GM19043 (cell line): ENCODE data around the gene COL6A3.

Source experiments
- ATAC-seq: cut with Tn5 transposase; IDR thresholded peaks from one replicate; pipeline ENCODE4 v1.9.1; 2021; ENCODE audit warnings: low read depth; ENCODE audit not compliant: unreplicated experiment

The COL6A3 gene

GRCh38 chr2:237351796-237352195 lies 62.2 kb downstream of the COL6A3 start:
- ATAC-seq: no peak

GRCh38 chr2:237351046-237351445 lies 62.9 kb downstream of the COL6A3 start:
- no peak for ATAC-seq

- no peak for ATAC-seq
Observed at GRCh38 chr2:237350597-237350996, 63.4 kb downstream of the COL6A3 start.

- ATAC-seq: no peak
Observed at GRCh38 chr2:237350070-237350469, 63.9 kb downstream of the COL6A3 start.

GRCh38 chr2:237348281-237348865 lies 65.6 kb downstream of the COL6A3 start:
- ATAC-seq: no peak

GRCh38 chr2:237345891-237346640 lies 67.9 kb downstream of the COL6A3 start:
- ATAC-seq: no peak

GRCh38 chr2:237345411-237345810 lies 68.6 kb downstream of the COL6A3 start:
- no peak for ATAC-seq

- no peak for ATAC-seq
Observed at GRCh38 chr2:237344942-237345341, 69.0 kb downstream of the COL6A3 start.

GRCh38 chr2:237343993-237344392 lies 70.0 kb downstream of the COL6A3 start:
- ATAC-seq: no peak

GRCh38 chr2:237341872-237342271 lies 72.1 kb downstream of the COL6A3 start:
- no peak for ATAC-seq

GRCh38 chr2:237337586-237337985 lies 76.4 kb downstream of the COL6A3 start:
- no peak for ATAC-seq

- no peak for ATAC-seq
Observed at GRCh38 chr2:237336131-237336530, 77.8 kb downstream of the COL6A3 start.

- ATAC-seq: no peak
Observed at GRCh38 chr2:237333748-237334147, 80.2 kb downstream of the COL6A3 start.

- ATAC-seq: no peak
Observed at GRCh38 chr2:237330541-237330940, 83.4 kb downstream of the COL6A3 start.

- ATAC-seq: no peak
Observed at GRCh38 chr2:237327175-237327950, 86.6 kb downstream of the COL6A3 start.

- ATAC-seq: no peak
Observed at GRCh38 chr2:237326266-237327171, 87.4 kb downstream of the COL6A3 start.

GRCh38 chr2:237324837-237325236 lies 89.1 kb downstream of the COL6A3 start:
- ATAC-seq: no peak

- ATAC-seq: no peak
Observed at GRCh38 chr2:237324405-237324831, 89.5 kb downstream of the COL6A3 start.

GRCh38 chr2:237323656-237324055 lies 90.3 kb downstream of the COL6A3 start:
- ATAC-seq: no peak

GRCh38 chr2:237322564-237322963 lies 91.4 kb downstream of the COL6A3 start:
- no peak for ATAC-seq
